ENCODE measurements around the gene EPB41L5.
"Not testable (repeated sequence)": the region's sequence is repeated elsewhere in the genome, so short reads cannot be mapped to it uniquely, and the experiment has no call there.

Gene EPB41L5

DNA sequence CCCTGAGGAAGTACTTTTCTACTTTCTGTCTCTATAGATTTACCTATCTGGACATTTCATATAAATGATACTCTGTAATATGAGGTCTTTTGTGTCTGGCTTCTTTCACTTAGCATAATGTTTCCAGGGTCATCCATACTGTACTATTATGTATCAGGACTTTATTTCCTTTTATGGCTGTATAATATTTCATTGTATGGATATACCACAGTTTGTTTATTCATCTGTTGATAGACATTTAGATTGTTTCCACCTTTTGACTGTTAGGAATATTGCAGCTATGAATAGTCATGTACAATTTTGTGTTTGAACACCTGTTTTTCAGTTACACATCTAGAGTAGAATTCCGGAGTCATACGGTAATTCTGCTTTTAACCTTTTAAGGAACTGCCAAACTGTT lies 136.5 kb downstream of the EPB41L5 start:
- peaks cover 16% of the 10 kb centered on the region for H3K36me3 ChIP-seq (ENCODE audit: control insufficient read depth, low read depth, low read length)
- H3K4me1 ChIP-seq (ENCODE audit: control insufficient read depth, low read depth, low read length), result no peaks in the 10 kb centered on the region
- no peak overlapping the region for H3K4me3 ChIP-seq (ENCODE audit: low read length)
- peaks cover 13% of the 10 kb centered on the region for H3K9me3 ChIP-seq (ENCODE audit: control insufficient read depth, low read depth, low read length)
- no peak overlapping the region for H3K27ac ChIP-seq (ENCODE audit: low read length)
- H3K9ac ChIP-seq (ENCODE audit: low read length), result no peak overlapping the region
- no peaks in the 10 kb centered on the region for H3K27me3 ChIP-seq (ENCODE audit: control insufficient read depth, insufficient read depth, low read length)

DNA sequence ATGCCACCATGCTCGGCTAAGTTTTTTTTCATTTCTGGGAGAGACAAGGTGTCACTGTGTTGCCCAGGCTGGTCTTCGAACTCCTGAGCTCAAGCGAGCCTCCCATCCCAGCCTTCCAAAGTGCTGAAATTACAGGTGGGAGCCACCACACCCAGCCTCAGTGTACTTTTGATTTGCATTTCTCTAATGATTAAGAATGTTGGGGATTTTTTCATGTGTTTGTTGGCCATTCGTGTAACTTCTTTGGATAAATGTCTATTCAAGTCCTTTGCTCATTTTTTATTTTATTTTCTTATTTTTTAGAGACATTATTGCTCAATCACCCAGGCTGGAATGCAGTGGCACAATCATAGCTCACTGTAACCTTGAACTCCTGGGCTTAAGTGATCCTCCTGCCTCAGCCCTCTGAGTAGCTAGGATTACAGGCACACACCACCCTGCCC lies 137.2 kb downstream of the EPB41L5 start:
- Histone ChIP-seq H3K27me3 (ENCODE audit: control insufficient read depth, insufficient read depth, low read length) (no peaks in the 10 kb centered on the region), H3K27ac (ENCODE audit: low read length) (no peak overlapping the region), H3K36me3 (ENCODE audit: control insufficient read depth, low read depth, low read length) (peaks cover 16% of the 10 kb centered on the region)

DNA sequence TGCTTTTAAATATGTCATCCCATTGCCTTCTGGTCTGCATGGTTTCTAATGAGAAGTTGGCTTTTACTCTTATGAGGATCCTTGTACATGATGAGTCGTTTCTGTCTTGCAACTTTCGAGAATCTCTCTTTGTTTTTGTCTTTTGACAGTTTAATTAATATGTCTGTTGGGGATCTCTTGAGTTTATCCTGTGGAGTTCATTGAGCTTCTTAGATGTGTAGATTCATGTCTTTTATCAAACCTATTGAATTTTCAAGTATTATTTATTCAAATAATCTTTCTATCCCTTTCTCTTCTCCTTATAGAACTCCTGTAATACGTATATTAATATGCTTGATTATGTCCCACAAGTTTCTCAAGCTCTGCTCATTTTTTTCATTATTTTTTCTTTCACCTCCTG lies 142.4 kb downstream of the EPB41L5 start:
- no peaks in the 10 kb centered on the region for H3K4me1 ChIP-seq (ENCODE audit: control insufficient read depth, low read depth, low read length)
- no peak overlapping the region for H3K4me3 ChIP-seq (ENCODE audit: low read length)
- no peak overlapping the region for H3K9ac ChIP-seq (ENCODE audit: low read length)
- H3K36me3 ChIP-seq (ENCODE audit: control insufficient read depth, low read depth, low read length), result no peaks in the 10 kb centered on the region
- H3K27me3 ChIP-seq (ENCODE audit: control insufficient read depth, insufficient read depth, low read length), result no peaks in the 10 kb centered on the region
- H3K9me3 ChIP-seq (ENCODE audit: control insufficient read depth, low read depth, low read length), result peaks cover 8% of the 10 kb centered on the region
- no peak overlapping the region for H3K27ac ChIP-seq (ENCODE audit: low read length)

More for the DNA sequence above, 137.2 kb downstream of the EPB41L5 start:
- Histone ChIP-seq H3K4me3 (ENCODE audit: low read length) (no peak overlapping the region), H3K9me3 (ENCODE audit: control insufficient read depth, low read depth, low read length) (peaks cover 13% of the 10 kb centered on the region), H3K4me1 (ENCODE audit: control insufficient read depth, low read depth, low read length) (no peaks in the 10 kb centered on the region), H3K9ac (ENCODE audit: low read length) (no peak overlapping the region)

DNA sequence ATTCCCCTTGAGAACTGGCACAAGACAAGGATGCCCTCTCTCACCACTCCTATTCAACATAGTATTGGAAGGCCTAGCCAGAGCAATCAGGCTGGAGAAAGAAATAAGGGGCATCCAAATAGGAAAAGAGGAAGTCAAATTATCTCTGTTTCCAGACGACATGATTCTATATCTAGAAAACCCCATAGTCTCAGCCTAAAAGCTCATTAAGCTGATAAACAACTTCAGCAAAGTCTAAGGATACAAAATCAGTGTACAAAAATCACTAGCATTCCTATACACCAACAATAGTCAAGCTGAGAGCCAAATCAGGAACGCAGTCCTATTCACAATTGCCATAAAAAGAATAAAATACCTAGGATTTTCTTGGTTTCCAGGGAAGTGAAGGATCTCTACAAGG lies 145.8 kb downstream of the EPB41L5 start:
- not testable (repeated sequence) for H3K27ac ChIP-seq (ENCODE audit: low read length); H3K4me1 ChIP-seq (ENCODE audit: control insufficient read depth, low read depth, low read length); H3K9ac ChIP-seq (ENCODE audit: low read length); H3K36me3 ChIP-seq (ENCODE audit: control insufficient read depth, low read depth, low read length); H3K9me3 ChIP-seq (ENCODE audit: control insufficient read depth, low read depth, low read length); H3K4me3 ChIP-seq (ENCODE audit: low read length); H3K27me3 ChIP-seq (ENCODE audit: control insufficient read depth, insufficient read depth, low read length)

DNA sequence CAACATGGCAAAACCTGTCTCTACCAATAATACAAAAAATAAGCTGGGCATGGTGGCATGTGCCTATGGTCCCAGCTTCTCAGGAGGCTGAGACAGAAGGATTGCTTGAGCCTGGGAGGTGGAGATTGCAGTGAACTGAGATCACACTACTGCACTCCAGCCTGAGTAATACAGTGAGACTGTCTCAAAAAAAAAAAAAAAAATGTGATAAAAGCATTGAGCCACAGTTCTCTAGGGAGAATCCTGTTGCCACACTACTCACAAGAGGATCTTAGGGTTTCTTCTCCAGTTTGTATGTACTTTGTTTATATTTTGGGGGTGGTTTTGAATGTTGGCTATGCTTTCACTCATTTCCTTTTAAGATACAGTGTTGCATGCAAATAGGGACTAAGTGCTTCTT lies 148.3 kb downstream of the EPB41L5 start:
- no peaks in the 10 kb centered on the region for H3K36me3 ChIP-seq (ENCODE audit: control insufficient read depth, low read depth, low read length)
- H3K9me3 ChIP-seq (ENCODE audit: control insufficient read depth, low read depth, low read length), result no peaks in the 10 kb centered on the region
- H3K4me3 ChIP-seq (ENCODE audit: low read length), result no peak overlapping the region
- H3K27ac ChIP-seq (ENCODE audit: low read length), result no peak overlapping the region
- no peaks in the 10 kb centered on the region for H3K27me3 ChIP-seq (ENCODE audit: control insufficient read depth, insufficient read depth, low read length)
- no peaks in the 10 kb centered on the region for H3K4me1 ChIP-seq (ENCODE audit: control insufficient read depth, low read depth, low read length)
- no peak overlapping the region for H3K9ac ChIP-seq (ENCODE audit: low read length)

DNA sequence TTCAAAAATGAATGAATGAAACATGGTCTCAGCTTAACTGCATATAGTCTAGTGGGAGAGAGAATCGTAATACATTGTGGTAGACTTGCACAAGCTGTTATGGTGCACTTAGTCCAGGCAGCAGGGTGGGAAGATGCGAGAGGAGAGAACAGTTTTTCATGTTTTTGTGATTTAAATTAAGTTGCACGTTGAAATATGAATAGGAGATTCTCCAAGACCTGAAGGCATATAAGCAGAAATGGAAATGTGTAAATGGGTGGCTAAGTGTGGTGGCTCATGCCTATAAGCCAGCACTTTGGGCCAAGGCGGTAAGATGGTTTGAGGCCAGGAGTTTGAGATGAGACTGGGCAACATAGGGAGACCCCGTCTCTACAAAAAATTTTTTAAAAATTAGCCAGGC lies 149.8 kb downstream of the EPB41L5 start:
- H3K9ac ChIP-seq (ENCODE audit: low read length), result no peak overlapping the region
- no peak overlapping the region for H3K27ac ChIP-seq (ENCODE audit: low read length)
- H3K4me3 ChIP-seq (ENCODE audit: low read length), result no peak overlapping the region
- no peaks in the 10 kb centered on the region for H3K36me3 ChIP-seq (ENCODE audit: control insufficient read depth, low read depth, low read length)
- no peaks in the 10 kb centered on the region for H3K27me3 ChIP-seq (ENCODE audit: control insufficient read depth, insufficient read depth, low read length)
- H3K4me1 ChIP-seq (ENCODE audit: control insufficient read depth, low read depth, low read length), result no peaks in the 10 kb centered on the region
- no peaks in the 10 kb centered on the region for H3K9me3 ChIP-seq (ENCODE audit: control insufficient read depth, low read depth, low read length)

DNA sequence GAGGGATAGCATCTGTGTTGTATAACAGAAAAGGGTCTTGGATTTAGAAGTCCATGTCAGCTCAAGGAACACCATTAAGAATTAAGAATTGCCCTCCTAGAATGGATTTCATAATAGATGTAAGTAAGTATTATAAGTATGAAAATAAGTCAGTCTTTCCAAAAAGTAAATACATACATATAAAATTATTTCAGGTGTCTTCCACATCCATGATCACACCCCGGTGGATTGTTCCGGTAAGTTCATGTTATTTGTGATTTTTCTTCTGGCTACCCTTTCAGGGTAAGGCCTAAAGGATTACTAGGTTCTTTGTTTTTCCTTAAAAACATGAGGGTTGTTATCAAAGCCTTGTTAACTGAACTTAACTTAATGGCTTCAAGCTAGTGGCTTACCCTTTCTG lies 154.4 kb downstream of the EPB41L5 start:
- H3K27ac ChIP-seq (ENCODE audit: low read length), result no peak overlapping the region
- no peaks in the 10 kb centered on the region for H3K4me1 ChIP-seq (ENCODE audit: control insufficient read depth, low read depth, low read length)
- H3K9me3 ChIP-seq (ENCODE audit: control insufficient read depth, low read depth, low read length), result no peaks in the 10 kb centered on the region
- no peaks in the 10 kb centered on the region for H3K36me3 ChIP-seq (ENCODE audit: control insufficient read depth, low read depth, low read length)
- no peak overlapping the region for H3K9ac ChIP-seq (ENCODE audit: low read length)
- H3K27me3 ChIP-seq (ENCODE audit: control insufficient read depth, insufficient read depth, low read length), result no peaks in the 10 kb centered on the region
- H3K4me3 ChIP-seq (ENCODE audit: low read length), result no peak overlapping the region

DNA sequence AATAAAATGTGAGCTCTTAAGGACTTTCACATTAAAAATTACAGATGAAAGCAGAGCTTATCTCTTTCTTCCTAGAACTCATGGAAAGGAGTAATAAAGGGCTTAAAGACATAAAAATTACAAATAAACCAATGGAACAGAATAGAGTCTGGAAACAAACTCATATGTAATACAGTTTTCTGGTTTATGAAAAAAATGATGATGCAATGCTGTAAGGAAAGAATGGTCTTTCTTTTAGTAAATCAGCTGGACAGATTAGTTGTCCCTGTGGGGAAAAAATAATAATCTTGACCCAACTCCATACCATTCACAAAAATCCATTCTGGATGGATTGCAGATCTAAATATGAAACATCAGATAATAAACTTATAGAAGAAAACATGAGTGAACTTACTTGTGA lies 156.1 kb downstream of the EPB41L5 start:
- no peak overlapping the region for H3K4me3 ChIP-seq (ENCODE audit: low read length)
- no peak overlapping the region for H3K9ac ChIP-seq (ENCODE audit: low read length)
- H3K27ac ChIP-seq (ENCODE audit: low read length), result no peak overlapping the region
- H3K27me3 ChIP-seq (ENCODE audit: control insufficient read depth, insufficient read depth, low read length), result no peaks in the 10 kb centered on the region
- H3K36me3 ChIP-seq (ENCODE audit: control insufficient read depth, low read depth, low read length), result no peaks in the 10 kb centered on the region
- no peaks in the 10 kb centered on the region for H3K9me3 ChIP-seq (ENCODE audit: control insufficient read depth, low read depth, low read length)
- H3K4me1 ChIP-seq (ENCODE audit: control insufficient read depth, low read depth, low read length), result no peaks in the 10 kb centered on the region

DNA sequence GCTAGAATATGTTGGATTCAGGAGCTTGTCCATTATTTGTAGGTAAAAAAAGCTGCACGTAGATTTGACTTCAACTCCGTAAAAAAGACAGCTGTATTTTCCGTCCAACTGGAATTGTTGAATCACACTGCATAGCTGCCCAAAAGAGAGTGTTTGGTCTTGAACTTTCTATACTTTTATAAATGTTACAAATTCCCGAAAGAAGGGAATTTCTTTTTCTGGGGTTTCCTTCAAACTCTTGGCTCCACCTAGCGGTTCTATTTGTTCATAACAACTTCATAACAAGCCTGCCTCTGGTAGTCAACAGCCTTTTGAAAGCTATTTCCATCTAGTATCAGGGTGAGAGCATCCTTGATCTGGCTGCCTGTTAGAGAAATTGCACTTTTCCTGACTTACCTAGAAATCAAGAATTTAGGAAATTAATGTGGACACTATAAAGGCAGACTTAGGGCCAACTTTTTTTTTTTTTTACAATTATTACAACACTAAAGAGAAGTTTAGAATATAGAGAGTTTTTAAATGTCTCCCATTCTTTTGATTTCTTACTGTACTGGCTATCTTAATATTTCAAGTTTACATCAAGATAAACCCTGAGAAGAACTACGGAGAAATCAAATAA lies 162.2 kb downstream of the EPB41L5 start:
- no peaks in the 10 kb centered on the region for H3K9me3 ChIP-seq (ENCODE audit: control insufficient read depth, low read depth, low read length)
- peaks cover 5% of the 10 kb centered on the region for H3K4me1 ChIP-seq (ENCODE audit: control insufficient read depth, low read depth, low read length)
- H3K27ac ChIP-seq (ENCODE audit: low read length), result no peak overlapping the region
- no peak overlapping the region for H3K4me3 ChIP-seq (ENCODE audit: low read length)
- H3K27me3 ChIP-seq (ENCODE audit: control insufficient read depth, insufficient read depth, low read length), result no peaks in the 10 kb centered on the region
- no peaks in the 10 kb centered on the region for H3K36me3 ChIP-seq (ENCODE audit: control insufficient read depth, low read depth, low read length)
- H3K9ac ChIP-seq (ENCODE audit: low read length), result no peak overlapping the region

DNA sequence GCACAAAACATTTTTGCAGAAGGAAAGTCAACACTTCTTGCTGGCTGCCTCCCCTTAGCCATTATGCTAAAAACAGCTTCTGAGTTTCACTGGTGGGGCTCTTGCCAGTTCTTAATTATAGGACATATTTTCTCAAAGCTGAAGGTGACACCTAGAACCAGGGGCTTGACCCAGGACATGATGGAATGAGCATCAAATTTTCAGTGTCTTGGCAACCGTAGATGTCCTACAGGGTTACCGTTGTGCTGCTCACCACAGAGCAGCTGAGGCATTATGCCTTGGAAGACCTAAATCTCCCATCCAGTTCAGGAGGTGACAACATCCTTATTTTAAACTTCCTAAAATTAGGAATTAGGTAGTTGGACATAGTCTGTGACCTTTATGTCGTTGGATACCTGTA lies 163.6 kb downstream of the EPB41L5 start:
- no peak overlapping the region for H3K9ac ChIP-seq (ENCODE audit: low read length)
- H3K4me3 ChIP-seq (ENCODE audit: low read length), result no peak overlapping the region
- no peak overlapping the region for H3K27ac ChIP-seq (ENCODE audit: low read length)
- no peaks in the 10 kb centered on the region for H3K9me3 ChIP-seq (ENCODE audit: control insufficient read depth, low read depth, low read length)
- H3K27me3 ChIP-seq (ENCODE audit: control insufficient read depth, insufficient read depth, low read length), result no peaks in the 10 kb centered on the region
- no peaks in the 10 kb centered on the region for H3K36me3 ChIP-seq (ENCODE audit: control insufficient read depth, low read depth, low read length)
- H3K4me1 ChIP-seq (ENCODE audit: control insufficient read depth, low read depth, low read length), result peaks cover 7% of the 10 kb centered on the region

DNA sequence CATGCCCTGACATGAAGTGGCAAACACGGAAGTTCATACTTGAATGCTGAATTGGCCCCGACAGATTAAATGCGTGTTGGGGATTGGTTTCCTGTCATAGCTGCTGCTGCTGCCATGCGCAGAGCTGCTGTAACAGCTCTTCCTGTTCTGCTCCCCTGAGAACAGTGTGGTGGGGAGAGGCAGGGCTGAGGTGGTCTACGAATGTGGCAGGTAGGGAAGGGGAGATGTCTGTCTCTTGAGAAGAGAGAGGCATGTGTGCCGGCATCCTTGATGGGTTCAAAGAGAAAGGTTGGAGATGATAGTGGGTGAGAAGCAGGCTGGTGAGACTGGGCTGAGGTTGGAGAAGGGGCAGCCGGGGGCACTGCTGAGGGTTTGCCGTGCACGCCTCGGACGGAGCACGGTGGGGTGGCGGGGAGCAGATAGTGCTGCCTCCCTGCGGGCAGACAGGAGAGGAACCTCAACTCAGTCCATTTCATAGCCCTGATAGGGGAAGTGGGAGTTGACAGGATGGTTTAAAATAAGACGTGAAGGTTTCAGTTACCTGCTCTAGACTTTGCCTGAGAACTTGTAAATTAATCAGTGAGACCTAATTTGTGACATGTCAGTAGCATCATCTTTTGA lies 164.2 kb downstream of the EPB41L5 start:
- no peaks in the 10 kb centered on the region for H3K27me3 ChIP-seq (ENCODE audit: control insufficient read depth, insufficient read depth, low read length)
- H3K27ac ChIP-seq (ENCODE audit: low read length), result no peak overlapping the region
- peaks cover 7% of the 10 kb centered on the region for H3K4me1 ChIP-seq (ENCODE audit: control insufficient read depth, low read depth, low read length)
- H3K9ac ChIP-seq (ENCODE audit: low read length), result no peak overlapping the region
- no peak overlapping the region for H3K4me3 ChIP-seq (ENCODE audit: low read length)
- H3K36me3 ChIP-seq (ENCODE audit: control insufficient read depth, low read depth, low read length), result no peaks in the 10 kb centered on the region
- H3K9me3 ChIP-seq (ENCODE audit: control insufficient read depth, low read depth, low read length), result no peaks in the 10 kb centered on the region

DNA sequence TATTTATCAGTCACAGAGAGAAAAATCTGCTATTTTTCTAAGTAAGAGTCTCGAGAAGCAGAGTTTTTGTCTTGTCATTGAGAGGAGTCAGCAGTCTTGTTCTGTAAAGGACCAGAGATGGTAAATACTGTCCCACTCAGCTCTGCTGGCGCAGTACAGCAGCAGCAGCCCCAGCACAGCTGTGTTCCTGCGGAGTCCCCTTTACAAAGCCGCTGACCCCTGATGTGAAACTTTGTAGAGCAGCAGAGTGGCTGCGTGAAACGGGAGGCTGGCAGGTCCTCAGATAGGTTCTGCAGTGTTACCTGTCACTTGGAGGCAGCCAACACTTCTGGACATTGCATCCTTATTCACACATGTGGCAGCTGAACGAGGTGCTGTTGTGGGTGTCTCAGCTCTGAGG lies 165.1 kb downstream of the EPB41L5 start:
- Histone ChIP-seq H3K27me3 (ENCODE audit: control insufficient read depth, insufficient read depth, low read length) (no peaks in the 10 kb centered on the region), H3K9ac (ENCODE audit: low read length) (no peak overlapping the region), H3K36me3 (ENCODE audit: control insufficient read depth, low read depth, low read length) (no peaks in the 10 kb centered on the region), H3K4me1 (ENCODE audit: control insufficient read depth, low read depth, low read length) (peaks cover 7% of the 10 kb centered on the region), H3K27ac (ENCODE audit: low read length) (no peak overlapping the region), H3K4me3 (ENCODE audit: low read length) (no peak overlapping the region), H3K9me3 (ENCODE audit: control insufficient read depth, low read depth, low read length) (no peaks in the 10 kb centered on the region)
